HG03280 (cell line): ENCODE measurements around the gene ZNF296.
A peak's percentile ranks its signal among the peaks of the same experiment; 100 is the strongest.

Source experiments
- ATAC-seq: cut with Tn5 transposase; IDR thresholded peaks from one replicate; pipeline ENCODE4 v1.9.1; 2021; ENCODE audit warnings: mild to moderate bottlenecking, moderate library complexity; ENCODE audit not compliant: unreplicated experiment

The ZNF296 gene

GRCh38 chr19:45103508-45104319 lies 27.4 kb upstream of the ZNF296 start:
- no peak for ATAC-seq

GRCh38 chr19:45103156-45103507 lies 26.9 kb upstream of the ZNF296 start:
- ATAC-seq = no peak

GRCh38 chr19:45102481-45102880 lies 26.2 kb upstream of the ZNF296 start:
- no peak for ATAC-seq

GRCh38 chr19:45101806-45102205 lies 25.5 kb upstream of the ZNF296 start:
- no peak for ATAC-seq

- no peak for ATAC-seq
Observed at GRCh38 chr19:45100846-45101252, 24.6 kb upstream of the ZNF296 start.

- ATAC-seq = no peak
Observed at GRCh38 chr19:45100201-45100600, 23.9 kb upstream of the ZNF296 start.

GRCh38 chr19:45099467-45100191 lies 23.4 kb upstream of the ZNF296 start:
- no peak for ATAC-seq

- ATAC-seq = no peak
Observed at GRCh38 chr19:45098521-45099466, 22.5 kb upstream of the ZNF296 start.

- ATAC-seq = no peak
Observed at GRCh38 chr19:45097776-45098520, 21.7 kb upstream of the ZNF296 start.

- no peak for ATAC-seq
Observed at GRCh38 chr19:45097450-45097775, 21.1 kb upstream of the ZNF296 start.

- no peak for ATAC-seq
Observed at GRCh38 chr19:45096700-45097099, 20.4 kb upstream of the ZNF296 start.

GRCh38 chr19:45095496-45096413 lies 19.5 kb upstream of the ZNF296 start:
- ATAC-seq = no peak

GRCh38 chr19:45094707-45095106 lies 18.4 kb upstream of the ZNF296 start:
- ATAC-seq = no peak

GRCh38 chr19:45094137-45094536 lies 17.9 kb upstream of the ZNF296 start:
- no peak for ATAC-seq

- ATAC-seq = peak; percentile 61
Observed at GRCh38 chr19:45092747-45093678, 16.7 kb upstream of the ZNF296 start, which contains the start of gene PPP1R37. Gene PPP1R37, plus strand, starts transcription at chr19:45093179. Its CDS starts 147 bp downstream, at chr19:45093326.

- ATAC-seq = peak; percentile 61
Observed at GRCh38 chr19:45091031-45091923, 15.0 kb upstream of the ZNF296 start.

- no peak for ATAC-seq
Observed at GRCh38 chr19:45090606-45091005, 14.3 kb upstream of the ZNF296 start.
